Measurements from ENCODE around the gene DET1. TPM values are rescaled to one million over a fixed set of nuclear protein-coding genes. Genes with fewer than 3 reads are reported as not detected.

The DET1 gene
- total and polyA plus RNA-seq, 2 of the 13 experiments (the other 11 are each of a cell fraction or from before 2014, with no cell fraction given) = 2.2 to 4.2 TPM

DNA sequence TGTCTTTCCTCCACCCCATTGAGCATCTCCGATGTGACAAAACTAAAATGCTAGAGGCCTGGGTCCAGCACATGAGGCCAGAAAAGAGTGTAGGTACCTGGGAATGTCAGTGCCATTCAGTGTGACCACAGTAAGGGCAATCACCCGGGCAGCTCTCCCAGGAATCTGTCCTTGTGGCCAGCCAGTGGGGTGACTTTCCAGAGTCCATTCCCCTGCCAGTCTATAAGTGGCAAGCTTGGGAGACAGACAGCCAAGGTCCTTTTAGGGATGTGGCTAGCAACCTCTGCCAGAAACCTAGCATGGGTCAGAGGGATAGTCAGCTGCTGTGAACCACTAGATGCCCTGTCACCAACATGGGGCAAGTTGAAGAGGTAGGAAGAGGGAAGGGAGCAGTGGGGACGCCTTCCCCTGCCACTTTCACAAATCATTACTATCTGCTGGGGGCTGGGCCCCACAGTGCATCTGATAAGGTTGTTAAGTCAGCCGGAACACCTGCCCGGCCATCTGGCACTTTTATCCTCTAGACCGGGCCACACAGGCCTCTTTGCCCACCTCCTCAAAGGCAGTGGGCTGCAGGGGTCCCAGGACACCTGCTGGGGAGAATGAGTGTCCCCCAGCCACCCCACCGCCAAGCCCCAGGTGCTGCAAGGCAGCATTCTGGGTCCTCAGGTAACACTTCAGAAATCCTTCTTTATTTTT, 24.8 kb upstream of the DET1 start:
- Histone ChIP-seq H3K4me3 (replicated peaks in 1 of 3; ENCODE audit: insufficient read depth in 1 of 3, low read depth in 2 of 3, low read length in 3 of 3) (no peak overlapping the region), H3K9ac (ENCODE audit: insufficient read depth, low read depth, low read length) (no peak overlapping the region), H2AFZ (ENCODE audit: low read length) (no peak overlapping the region), H3K4me2 (ENCODE audit: low read depth, low read length) (no peak overlapping the region), H3K27ac (ENCODE audit: extremely low read length, insufficient read depth, low read length) (no peak overlapping the region), H3K9me3 (ENCODE audit: low read length) (no peaks in the 10 kb centered on the region), H3K27me3 (ENCODE audit: control insufficient read depth in 1 of 2, insufficient read depth in 2 of 2, low read length in 2 of 2) (peaks cover 2 to 32% of the 10 kb centered on the region in 2 experiments), H3K36me3 (replicated peaks in 1 of 2; ENCODE audit: control insufficient read depth in 1 of 2, insufficient read depth in 2 of 2, low read length in 2 of 2) (no peaks in the 10 kb centered on the region), H4K20me1 (ENCODE audit: insufficient read depth, low read length) (no peaks in the 10 kb centered on the region), H3K79me2 (ENCODE audit: insufficient read depth, low read length) (no peaks in the 10 kb centered on the region), H3K4me1 (ENCODE audit: insufficient read depth, low read length) (no peaks in the 10 kb centered on the region)
- FAIRE-seq (no peak), ATAC-seq (no peak), DNase-seq (ENCODE audit: low spot score) (no peak)
- ChIA-PET POLR2A (no interaction called here), CTCF (ENCODE audit: low intra/inter-chr PET ratio, low total read pairs) (no interaction called here)
- intact Hi-C loops (cut with micrococcal nuclease; ENCODE audit: unreplicated experiment) = no loop called here
- no TSS peak for BruUV-seq (replicated peaks)
- 18% methylated on average over 5 of the region's 7 CpGs for WGBS (ENCODE audit: low lambda C conversion rate)
- in situ Hi-C loops (cut with HindIII; ENCODE audit: extremely low pct_ligation_motif_present, low pct_unique_long_range_greater_than_20kb) = no loop called here
- TF ChIP-seq PRMT3 (CRISPR knock-in tag; IDR thresholded peaks at IDR 0.05; ENCODE audit: borderline replicate concordance, low read depth) = no peak
- TF ChIP-seq POLR2AphosphoS5 (IDR thresholded peaks at IDR 0.05; ENCODE audit: low read depth, low read length) = no peak
- no peak for TF ChIP-seq FOXJ3 (CRISPR knock-in tag; IDR thresholded peaks at IDR 0.05; ENCODE audit: borderline replicate concordance)
- no peak for TF ChIP-seq ZNF292 (CRISPR knock-in tag; IDR thresholded peaks at IDR 0.05; ENCODE audit: borderline replicate concordance, low read depth)
- no peak for TF ChIP-seq CENPBD1 (CRISPR knock-in tag; IDR thresholded peaks at IDR 0.05; ENCODE audit: borderline replicate concordance, low read depth)
- TF ChIP-seq HDAC2 (CRISPR knock-in tag; IDR thresholded peaks at IDR 0.05) = no peak
- TF ChIP-seq, protein P1, sequence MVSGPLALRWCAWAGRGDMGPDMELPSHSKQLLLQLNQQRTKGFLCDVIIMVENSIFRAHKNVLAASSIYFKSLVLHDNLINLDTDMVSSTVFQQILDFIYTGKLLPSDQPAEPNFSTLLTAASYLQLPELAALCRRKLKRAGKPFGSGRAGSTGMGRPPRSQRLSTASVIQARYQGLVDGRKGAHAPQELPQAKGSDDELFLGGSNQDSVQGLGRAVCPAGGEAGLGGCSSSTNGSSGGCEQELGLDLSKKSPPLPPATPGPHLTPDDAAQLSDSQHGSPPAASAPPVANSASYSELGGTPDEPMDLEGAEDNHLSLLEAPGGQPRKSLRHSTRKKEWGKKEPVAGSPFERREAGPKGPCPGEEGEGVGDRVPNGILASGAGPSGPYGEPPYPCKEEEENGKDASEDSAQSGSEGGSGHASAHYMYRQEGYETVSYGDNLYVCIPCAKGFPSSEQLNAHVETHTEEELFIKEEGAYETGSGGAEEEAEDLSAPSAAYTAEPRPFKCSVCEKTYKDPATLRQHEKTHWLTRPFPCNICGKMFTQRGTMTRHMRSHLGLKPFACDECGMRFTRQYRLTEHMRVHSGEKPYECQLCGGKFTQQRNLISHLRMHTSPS (CRISPR knock-in tag; IDR thresholded peaks at IDR 0.05; ENCODE audit: low read depth) = no peak
- no peak for TF ChIP-seq KAT7 (CRISPR knock-in tag; IDR thresholded peaks at IDR 0.05; ENCODE audit: borderline replicate concordance)
- no peak for TF ChIP-seq PAXIP1 (CRISPR knock-in tag; conservative IDR thresholded peaks at IDR 0.05)
- no peak for TF ChIP-seq GATAD2A (CRISPR knock-in tag; IDR thresholded peaks at IDR 0.05)
- TF ChIP-seq MED13 (CRISPR knock-in tag; IDR thresholded peaks at IDR 0.05) = no peak
- no peak for TF ChIP-seq ZNF710 (CRISPR knock-in tag; IDR thresholded peaks at IDR 0.05; ENCODE audit: borderline replicate concordance)
- no peak for TF ChIP-seq ZNF235 (CRISPR knock-in tag; IDR thresholded peaks at IDR 0.05; ENCODE audit: borderline replicate concordance)
- TF ChIP-seq, protein P2, sequence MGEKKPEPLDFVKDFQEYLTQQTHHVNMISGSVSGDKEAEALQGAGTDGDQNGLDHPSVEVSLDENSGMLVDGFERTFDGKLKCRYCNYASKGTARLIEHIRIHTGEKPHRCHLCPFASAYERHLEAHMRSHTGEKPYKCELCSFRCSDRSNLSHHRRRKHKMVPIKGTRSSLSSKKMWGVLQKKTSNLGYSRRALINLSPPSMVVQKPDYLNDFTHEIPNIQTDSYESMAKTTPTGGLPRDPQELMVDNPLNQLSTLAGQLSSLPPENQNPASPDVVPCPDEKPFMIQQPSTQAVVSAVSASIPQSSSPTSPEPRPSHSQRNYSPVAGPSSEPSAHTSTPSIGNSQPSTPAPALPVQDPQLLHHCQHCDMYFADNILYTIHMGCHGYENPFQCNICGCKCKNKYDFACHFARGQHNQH (CRISPR knock-in tag; IDR thresholded peaks at IDR 0.05) = no peak
- TF ChIP-seq RARA (CRISPR knock-in tag; IDR thresholded peaks at IDR 0.05) = no peak
